Measurements from ENCODE around the gene MAS1.

GRCh38 chr6:159865226-159865920 lies 25.4 kb upstream of the MAS1 start:
- TF ChIP-seq, protein P1, sequence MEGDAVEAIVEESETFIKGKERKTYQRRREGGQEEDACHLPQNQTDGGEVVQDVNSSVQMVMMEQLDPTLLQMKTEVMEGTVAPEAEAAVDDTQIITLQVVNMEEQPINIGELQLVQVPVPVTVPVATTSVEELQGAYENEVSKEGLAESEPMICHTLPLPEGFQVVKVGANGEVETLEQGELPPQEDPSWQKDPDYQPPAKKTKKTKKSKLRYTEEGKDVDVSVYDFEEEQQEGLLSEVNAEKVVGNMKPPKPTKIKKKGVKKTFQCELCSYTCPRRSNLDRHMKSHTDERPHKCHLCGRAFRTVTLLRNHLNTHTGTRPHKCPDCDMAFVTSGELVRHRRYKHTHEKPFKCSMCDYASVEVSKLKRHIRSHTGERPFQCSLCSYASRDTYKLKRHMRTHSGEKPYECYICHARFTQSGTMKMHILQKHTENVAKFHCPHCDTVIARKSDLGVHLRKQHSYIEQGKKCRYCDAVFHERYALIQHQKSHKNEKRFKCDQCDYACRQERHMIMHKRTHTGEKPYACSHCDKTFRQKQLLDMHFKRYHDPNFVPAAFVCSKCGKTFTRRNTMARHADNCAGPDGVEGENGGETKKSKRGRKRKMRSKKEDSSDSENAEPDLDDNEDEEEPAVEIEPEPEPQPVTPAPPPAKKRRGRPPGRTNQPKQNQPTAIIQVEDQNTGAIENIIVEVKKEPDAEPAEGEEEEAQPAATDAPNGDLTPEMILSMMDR (IDR thresholded peaks at IDR 0.05) = no peak
- no peak for TF ChIP-seq EZH2 (IDR thresholded peaks at IDR 0.05; ENCODE audit: borderline replicate concordance, insufficient read depth, low read depth, low read length, poor library complexity, severe bottlenecking)

All from B cell (primary cell).